HG03060 (cell line): Measurements from ENCODE around the gene HTR3C.
"Not testable (repeated sequence)": the region's sequence is repeated elsewhere in the genome, so short reads cannot be mapped to it uniquely, and the experiment has no call there.

Experiments used
- ATAC-seq: cut with Tn5 transposase; IDR thresholded peaks from one replicate; pipeline ENCODE4 v1.9.1; 2021; ENCODE audit warnings: low read depth, moderate number of reproducible peaks; ENCODE audit not compliant: unreplicated experiment

The HTR3C gene

GRCh38 chr3:184030536-184030935 is 22.3 kb upstream of the HTR3C start:
- ATAC-seq, result no peak

DNA sequence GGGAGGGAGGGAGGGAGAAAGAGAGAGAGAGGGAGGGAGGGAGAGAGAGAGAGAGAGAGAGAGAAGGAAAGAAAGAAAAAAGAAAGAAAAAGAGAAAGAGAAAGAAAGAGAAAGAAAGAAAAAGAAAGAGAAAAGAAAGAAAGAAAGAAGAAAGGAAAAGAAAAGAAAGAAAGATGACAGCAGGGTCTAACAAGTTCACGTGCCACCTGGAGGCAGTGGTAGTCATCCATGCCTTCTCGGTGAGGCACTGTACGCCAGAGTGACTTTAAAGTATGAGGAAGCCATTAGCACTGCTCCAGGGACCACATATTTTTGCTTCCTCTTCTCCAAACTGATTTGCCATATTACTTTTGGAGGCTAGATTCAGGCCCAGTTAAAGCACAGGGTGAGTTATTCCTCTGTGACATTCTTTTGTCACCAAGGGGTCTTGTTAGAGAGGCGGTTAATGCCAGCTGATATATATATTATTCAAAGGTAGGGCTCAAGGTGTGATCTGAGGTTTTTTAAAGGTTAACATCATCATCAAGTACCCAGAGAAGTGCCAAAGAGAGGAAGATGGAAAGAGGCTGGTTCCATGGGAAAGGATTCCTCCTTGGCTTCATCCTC is 21.6 kb upstream of the HTR3C start, which contains the start of gene HTR3D:
TSS of gene HTR3D (plus strand) at position 556 of the 606 bp plus-strand sequence. CDS start at position 556, 0 bp downstream.
- ATAC-seq, result no peak

DNA sequence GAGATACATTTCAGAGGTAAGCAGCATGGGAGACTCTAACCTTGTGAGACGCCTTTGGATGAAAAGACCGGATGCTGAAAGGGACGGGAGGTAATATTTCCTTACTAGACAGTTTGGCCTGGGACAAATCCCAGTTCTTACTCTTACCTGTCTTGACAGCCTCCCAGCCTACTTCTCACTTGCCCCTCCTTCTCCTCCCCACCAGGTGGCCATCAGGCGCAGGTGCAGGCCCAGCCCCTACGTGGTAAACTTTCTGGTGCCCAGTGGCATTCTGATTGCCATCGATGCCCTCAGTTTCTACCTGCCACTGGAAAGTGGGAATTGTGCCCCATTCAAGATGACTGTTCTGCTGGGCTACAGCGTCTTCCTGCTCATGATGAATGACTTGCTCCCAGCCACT is 15.0 kb upstream of the HTR3C start:
- ATAC-seq, result no peak

DNA sequence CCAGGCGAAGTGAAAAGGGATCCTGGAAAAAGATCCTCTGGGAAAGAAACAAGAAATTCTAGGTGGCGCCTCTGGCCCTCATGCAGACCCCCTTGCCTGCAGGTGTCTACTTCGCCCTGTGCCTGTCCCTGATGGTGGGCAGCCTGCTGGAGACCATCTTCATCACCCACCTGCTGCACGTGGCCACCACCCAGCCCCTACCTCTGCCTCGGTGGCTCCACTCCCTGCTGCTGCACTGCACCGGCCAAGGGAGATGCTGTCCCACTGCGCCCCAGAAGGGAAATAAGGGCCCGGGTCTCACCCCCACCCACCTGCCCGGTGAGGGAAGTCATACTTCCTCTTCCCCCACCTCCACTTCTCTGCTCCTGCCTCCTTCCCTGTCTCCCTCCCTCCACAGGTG is 14.5 kb upstream of the HTR3C start:
- ATAC-seq, result not testable (repeated sequence)

- ATAC-seq, result no peak
Measured at GRCh38 chr3:184039414-184039813, 13.4 kb upstream of the HTR3C start.

GRCh38 chr3:184040010-184040409 is 12.8 kb upstream of the HTR3C start:
- ATAC-seq, result no peak

DNA sequence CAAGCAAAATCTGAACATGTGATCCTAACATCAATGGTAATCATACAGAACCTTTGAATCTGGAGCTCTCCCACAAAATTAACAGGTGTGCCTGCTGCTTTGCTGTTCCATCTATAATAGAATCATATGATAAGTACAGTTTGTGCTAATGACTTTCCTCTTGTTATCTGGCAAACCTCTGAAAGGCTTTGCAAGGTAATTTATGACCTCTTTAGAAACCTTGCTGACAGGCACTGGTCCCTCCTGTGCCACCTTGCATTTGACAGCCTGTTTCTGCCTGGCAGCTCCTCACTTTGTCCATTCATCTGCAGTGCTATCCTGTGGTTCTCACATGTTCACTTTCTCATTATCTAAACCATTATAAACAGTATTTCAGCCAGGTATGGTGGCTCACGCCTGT is 10.2 kb upstream of the HTR3C start:
- ATAC-seq, result no peak

DNA sequence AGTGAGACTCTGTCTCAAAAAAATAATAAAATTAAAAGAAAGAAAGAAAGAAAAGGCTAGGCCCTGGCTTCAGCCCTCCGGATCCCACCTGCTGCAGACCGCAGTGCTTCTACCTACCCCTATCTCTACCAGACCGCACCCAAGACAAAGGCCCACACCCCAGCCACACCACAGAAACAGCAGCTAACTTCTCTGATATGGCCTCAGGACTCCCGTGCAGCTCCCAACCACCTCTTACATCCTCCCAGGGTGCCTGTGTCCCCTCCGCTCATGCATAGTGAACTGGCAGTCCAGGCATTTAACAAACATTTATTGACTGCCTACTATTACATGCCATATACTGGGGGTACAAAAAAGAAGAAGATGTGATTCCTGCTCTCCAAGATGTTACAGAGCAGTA is 6.9 kb upstream of the HTR3C start:
- ATAC-seq, result no peak

DNA sequence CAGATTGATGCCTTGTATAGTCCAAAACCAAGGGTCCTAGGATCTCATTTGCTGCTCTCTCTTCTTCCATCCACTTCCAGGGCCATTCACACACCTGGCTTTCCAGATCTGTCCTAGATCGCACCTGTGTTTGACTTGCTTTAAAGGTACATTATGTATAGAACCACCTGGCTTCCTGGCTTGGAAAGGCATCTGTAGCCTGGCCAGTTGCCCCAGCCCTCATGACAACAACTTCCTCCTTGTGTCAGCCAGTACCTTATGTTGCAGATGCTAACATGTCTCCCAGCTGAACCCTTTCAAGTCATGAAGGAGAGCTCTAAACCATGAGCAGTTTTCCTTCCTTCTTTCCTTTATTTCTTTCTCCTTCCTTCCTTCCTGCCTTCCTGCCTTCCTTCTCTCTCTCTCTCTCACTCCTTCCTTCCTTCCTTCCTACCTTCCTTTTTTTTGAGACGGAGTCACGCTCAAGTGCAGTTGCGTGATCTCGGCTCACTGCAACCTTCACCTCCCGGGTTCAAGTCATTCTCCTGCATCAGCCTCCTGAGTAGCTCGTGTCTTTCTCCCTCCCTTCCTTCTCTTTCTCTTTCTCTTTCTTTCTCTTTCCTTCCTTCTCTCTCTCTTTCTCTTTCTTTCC is 2.5 kb upstream of the HTR3C start:
- ATAC-seq, result no peak

DNA sequence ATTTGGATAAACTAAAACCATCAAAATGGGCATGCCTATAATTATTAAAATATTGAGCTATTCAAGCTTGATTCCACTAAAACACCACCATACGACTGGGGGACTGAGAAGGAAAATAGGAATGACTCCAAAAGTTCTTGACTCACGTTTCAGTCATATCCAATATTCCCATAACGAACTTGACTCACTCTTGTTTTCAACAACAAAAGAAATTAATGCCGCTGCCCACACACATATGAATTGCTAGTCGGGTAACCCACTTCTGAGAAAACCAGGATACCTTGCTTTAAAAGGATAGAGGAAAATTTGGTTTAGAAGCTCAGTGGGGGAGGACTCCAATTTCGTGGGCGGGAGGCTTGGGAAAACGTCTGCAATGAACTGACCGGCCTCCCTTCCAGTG is 5.2 kb downstream of the HTR3C start:
- no peak for ATAC-seq

GRCh38 chr3:184059424-184059823 is 6.6 kb downstream of the HTR3C start:
- ATAC-seq, result no peak

DNA sequence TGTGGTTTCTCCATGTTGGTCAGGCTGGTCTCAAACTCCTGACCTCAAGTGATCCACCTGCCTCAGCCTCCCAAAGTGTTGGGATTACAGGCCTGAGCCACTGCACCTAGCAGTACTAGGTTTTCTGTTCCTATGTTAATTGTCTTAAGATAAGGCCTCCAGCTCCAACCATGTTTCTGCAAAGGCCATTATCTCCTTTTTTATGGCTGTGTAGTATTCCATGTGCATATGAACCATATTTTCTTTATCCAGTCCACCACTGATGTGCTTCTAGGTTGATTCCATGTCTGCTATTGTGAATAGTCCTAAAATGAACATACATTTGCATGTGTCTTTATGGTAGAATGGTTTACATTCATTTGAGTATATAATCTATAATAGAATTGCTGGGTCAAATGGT is 9.8 kb downstream of the HTR3C start:
- ATAC-seq, result no peak

DNA sequence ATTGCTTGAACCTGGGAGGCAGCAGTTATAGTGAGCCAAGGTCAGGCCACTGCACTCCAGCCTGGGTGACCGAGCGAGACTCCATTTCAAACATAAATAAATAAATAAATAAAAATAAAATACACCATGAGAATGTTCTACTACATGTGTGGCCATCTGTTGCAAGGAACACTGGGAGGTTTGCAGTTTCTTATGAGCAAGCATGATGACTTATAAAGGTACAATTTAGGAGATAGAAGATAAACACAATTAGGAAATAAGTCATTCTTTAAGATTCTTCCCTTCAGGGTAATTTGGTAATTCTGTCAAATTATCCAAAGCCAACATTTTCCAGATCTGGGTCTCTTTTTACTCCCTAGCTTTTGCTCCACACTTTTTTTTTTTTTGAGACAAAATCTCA is 13.4 kb downstream of the HTR3C start:
- ATAC-seq, result no peak

DNA sequence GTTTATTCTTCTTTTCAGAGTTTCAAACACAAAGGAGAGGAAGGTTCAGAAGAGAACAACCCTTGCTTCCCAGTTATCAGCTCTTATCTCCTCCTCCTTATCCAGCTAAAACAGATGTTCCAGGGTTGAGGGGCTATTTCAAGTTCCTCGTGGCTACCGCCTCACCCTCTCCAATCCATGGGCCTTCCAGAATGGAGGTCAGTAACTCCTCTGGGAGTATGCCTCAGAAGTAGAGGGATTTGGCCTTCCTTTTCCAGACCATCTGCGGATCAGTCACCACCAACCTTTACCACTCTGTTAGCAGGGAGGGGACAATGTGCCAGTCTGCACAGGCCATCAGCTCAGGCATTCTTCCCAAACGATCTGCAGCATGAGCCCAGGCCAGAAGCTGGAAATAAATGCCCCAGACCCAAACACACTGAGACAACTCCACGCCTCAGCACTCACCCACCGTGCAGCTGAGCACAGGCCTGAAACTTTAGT is 14.8 kb downstream of the HTR3C start:
- no peak for ATAC-seq

DNA sequence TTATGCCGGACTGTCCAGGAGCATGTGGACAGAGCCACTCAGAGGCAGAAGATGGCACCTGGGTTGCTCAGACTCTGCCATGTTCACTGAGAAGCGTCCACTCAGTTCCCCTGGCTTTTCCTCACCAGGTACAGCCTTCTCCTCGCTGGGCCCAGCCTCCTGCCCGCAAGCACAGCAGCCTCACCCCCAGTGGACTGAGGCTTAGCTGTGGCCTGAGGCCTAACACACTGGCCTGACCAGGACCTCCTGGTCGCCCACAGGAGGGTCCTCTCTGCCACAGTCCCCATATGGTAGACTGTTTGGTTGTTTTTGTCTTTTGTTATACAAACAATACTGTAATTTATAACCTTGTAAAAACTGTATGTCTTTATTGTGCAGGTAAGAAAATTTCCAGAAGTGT is 15.5 kb downstream of the HTR3C start:
- no peak for ATAC-seq

DNA sequence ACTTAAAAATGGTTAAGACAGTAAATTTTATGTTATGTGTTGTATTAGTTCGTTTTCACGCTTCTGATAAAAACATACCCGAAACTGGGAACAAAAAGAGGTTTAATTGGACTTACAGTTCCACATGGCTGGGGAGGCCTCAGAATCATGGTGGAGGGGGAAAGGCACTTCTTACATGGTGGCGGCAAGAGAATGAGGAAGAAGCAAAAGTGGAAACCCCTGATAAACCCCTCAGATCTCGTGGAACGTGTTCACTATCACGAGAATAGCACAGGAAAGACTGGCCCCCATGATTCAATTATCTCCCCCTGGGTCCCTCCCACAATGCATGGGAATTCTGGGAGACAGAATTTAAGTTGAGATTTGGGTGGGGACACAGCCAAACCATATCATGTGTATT is 18.3 kb downstream of the HTR3C start:
- not testable (repeated sequence) for ATAC-seq

DNA sequence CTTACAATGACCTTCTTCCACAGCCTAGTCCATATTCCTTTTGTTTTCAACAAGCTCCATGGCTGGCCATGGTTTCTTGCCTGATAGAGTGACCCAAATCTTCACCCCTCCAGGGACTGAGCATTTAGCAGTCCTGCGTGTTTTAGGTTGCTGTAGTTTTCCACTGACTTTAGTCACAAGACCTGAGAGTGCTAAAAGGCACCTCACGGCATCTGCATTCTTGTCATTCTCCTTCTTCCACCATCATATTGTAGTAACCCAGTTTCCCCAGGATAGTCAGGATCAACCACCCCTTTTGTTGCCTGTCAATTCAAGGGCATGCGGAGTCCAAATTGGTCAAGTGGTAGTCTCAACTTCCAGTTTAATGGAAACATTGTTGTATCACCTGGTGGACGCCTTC is 20.8 kb downstream of the HTR3C start:
- no peak for ATAC-seq

DNA sequence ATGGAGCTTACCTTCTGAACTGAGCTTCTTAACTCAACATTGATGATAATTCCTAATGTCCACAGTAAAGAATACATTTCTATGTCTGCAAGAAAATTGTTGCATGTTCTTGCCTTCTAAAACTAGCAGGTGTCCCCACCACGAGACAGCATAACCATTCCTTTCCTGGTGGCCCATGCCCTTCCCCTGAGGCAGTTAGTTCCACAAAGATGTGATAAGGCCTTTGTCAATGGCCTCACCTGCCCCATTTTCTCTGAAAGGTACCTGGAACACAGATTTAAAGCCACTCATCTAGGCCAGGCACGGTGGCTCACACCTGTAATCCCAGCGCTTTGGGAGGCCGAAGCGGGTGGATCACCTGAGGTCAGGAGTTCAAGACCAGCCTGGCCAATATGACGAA is 23.1 kb downstream of the HTR3C start:
- no peak for ATAC-seq

DNA sequence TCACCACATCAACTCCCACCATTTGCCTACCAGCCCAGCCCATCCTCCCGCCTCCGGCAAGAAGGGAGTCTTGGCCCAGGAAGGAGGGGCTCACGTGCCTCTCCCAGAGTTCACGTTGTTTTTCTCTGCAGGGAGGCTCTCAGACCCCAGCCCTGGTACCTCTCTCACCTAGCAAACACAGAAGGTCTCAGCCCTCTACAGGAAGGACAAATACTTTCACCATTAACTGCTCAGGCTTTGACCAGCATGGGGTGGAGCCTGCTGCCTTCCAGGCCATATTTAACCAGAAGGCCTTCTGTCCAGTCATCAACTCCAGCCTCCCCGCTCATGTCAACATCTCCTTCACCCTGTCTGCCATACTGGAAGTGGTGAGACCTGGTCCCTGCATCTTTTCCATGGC is 25.0 kb downstream of the HTR3C start:
- ATAC-seq, result no peak

DNA sequence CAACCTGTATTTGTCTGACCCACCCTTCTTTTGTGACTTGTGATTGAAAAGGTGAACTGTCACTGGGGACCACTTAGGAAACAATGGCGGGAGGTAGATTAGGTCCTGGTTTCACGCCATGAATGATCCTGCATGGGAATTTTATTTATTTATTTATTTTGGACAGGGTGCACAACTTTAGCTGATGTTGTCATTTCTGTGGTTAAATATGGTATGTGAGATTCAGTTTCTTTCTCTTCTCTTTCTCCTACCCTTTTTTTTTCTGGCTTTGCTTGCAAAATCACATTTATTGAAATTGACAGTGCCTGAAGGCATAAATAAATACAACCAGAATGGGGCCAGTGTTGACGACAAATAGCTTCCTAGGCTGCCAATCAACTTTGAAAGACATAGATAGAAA is 26.0 kb downstream of the HTR3C start:
- ATAC-seq, result no peak

DNA sequence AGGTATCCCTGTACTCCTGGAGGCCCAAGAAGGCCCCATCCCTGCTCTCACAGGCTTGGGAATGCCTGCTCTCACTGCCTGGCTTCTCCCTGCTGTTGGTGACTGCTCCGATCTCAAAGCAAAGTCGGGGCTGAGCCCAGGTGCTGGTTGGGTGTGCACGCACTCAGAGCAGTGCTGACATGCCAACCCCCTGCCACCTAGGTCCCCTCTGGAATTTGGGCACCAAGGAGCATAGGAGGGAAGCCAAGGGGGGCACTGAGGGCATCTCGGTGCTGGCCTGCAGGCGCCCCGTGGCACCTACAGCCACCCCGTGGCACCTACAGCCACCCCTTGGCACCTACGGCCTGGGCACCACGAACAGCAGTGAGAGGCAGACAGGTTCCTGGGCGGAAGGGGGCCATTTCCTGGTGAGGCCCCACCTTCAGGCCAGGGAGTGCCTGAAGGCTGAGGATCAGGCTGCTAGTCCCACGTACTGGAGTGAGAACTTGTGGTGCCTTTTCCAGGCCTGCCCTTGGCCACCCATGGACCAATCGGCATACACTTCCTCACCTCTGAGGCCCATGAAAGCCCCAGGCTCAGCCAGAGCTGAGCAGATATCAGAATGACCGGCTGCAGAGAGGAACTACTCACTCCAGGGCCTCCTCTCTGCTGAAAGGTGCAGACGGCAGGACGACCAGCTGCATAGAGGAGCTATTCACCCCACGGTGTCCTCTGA is 28.4 kb downstream of the HTR3C start:
- ATAC-seq, result no peak

DNA sequence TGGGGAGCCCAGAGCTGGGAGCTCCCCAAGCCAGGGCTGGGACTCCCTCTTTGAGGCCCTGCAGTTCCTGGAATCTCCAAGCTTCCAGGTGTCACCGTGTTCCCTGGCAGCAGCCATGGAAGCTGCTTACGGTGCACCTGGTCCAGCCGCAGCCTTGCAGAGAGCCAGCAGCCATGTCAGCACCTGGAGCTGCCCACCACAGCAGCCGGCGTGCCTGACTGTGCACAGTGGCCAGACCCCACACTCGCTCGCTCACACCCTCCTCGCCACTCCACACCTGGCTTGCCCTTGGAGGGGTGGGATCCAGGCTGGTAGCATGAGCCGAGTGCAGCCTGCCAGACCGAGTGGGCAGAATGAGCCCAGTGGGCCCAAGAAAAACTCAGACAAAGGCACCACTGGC is 29.2 kb downstream of the HTR3C start:
- no peak for ATAC-seq
